Stimulated activated CD8-positive, alpha-beta memory T cell treated with anti-CD3 and anti-CD28 coated beads, Interleukin-4, amount 100 ng/mL, for 24 hours (primary cell): Measurements from ENCODE around the gene RANBP3.
"Not testable (repeated sequence)": the region's sequence is repeated elsewhere in the genome, so short reads cannot be mapped to it uniquely, and the experiment has no call there.

Experiments
- DNase-seq: peaks from one replicate; pipeline ENCODE4 v3.0.0-alpha.2; 2020; ENCODE audit warnings: low read depth

RANBP3 gene

DNA sequence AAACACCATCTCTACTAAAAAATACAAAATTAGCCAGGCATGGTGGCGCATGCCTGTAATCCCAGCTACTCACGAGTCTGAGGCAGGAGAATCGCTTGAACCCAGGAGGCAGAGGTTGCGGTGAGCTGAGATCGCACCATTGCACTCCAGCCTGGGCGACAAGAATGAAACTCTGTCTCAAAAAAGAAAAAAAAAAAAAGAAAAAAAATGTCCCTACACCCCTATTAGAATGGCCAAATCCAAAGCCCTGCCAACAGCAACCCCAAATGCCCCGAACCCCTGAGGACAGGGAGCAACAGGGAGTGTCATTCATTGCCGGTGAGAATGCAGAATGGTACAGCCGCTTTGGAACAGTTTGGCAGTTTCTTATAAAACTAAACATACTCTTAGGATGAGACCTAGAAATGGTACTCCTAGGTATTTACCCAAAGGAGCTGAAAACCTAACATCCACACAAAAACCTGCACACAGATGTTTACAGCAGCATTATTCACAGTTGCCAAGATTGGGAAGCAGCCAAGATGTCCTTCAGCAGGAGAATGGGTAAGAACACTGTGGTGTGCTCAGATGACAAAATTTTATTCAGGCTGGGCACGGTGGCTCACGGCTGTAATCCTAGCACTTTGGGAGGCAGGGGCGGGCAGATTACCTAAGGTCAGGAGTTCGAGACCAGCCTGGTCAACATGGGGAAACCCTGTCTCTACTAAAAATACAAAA, 94.6 kb downstream of the RANBP3 start:
- DNase-seq: not testable (repeated sequence)

DNA sequence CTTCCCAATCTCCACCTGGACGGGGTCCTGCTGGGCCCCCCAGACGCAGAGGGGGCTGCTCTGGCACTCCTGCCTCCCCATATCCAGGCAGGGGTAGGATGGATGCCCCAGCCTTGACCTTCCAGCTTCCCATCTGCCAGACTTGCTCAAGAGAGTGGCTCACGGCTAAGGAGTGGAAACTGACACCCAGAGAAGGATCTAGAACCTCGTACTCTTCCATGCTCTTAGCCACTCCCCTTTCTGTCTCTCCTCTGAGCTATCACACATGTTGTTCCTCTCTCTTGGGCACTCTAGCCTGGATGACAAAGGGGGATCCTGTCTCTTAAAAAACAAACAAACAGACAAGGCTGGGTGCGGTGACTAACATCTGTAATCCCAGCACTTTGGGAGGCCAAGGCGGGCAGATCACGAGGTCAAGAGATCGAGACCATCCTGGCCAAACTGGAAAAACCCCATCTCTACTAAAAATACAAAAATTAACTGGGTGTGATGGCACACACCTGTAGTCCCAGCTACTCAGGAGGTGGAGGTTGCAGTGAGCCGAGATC, 95.4 kb downstream of the RANBP3 start:
- no peak for DNase-seq

DNA sequence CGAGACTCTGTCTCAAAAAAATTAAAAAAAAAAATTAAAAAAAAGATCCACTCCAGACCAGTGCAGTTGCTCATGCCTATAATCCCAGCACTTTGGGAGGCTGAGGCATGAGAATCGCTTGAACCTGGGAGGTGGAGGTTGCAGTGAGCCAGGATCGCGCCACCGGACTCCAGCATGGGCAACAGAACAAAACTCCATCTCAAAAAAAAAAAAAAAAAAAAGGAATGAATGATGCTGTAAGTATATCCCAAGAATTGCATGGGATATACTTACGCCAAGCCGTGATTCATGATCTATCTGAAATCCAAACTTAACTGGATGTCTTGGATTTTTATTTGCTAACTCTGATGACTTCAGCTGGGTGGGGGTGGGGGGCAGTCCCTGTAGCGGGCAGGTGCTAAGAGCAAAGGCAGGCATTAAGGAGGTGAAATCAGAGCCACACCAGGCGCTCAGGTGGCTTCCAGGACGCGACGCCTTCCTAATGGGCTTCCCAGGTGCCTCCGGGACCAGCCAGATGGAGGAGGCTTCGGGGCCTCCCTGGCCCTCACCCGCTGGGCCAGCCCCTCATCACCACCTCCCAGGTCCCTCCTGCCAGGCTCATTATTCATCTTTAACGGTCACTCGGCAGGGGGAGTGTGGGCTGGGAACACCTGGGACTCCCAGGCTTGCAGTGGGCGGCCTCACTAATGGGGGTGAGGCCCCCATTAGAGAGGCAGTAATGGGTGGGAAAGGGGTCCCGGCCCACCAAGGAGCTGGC, 96.2 kb downstream of the RANBP3 start:
- no peak for DNase-seq

DNA sequence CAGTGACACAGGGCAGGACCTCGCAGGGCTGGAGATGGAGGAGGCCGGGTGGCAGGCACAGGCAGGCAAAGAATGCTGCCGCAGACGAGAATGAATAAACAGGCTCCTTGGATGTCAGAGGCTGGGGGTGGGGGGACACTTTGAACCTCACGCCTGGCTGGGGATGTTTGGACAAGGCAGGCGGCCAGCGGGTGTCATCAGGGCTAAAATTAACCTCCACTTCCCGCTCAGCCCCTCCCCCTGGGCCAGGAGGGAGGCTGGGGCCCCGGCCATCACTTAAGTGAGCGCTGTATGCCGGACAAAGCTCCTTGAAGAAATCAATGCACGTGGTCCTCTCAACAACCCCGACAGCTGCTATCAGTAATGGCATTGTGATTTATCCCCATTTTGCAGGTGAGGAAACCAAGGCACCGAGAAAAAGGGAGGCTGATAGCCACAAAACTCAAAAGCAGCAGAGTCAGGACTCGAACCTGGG, 97.3 kb downstream of the RANBP3 start:
- DNase-seq: no peak

DNA sequence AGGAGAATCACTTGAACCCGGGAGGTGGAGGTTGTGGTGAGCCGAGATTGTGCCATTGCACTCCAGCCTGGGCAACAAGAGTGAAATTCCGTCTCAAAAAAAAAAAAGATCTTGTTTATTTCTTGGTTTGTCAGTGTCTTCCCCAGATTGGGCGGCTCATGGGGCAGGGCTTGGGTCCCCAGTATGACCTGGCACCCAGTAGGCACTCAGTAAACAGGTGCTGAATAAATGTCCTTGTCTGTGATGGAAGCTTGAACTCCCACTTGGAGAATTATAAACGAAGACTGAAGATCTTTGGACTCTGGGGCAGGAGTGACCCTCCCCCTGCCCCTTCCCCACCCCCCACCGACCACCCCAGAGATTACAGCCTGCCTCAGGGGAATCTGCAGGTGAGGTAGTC, 97.7 kb downstream of the RANBP3 start:
- DNase-seq: no peak

DNA sequence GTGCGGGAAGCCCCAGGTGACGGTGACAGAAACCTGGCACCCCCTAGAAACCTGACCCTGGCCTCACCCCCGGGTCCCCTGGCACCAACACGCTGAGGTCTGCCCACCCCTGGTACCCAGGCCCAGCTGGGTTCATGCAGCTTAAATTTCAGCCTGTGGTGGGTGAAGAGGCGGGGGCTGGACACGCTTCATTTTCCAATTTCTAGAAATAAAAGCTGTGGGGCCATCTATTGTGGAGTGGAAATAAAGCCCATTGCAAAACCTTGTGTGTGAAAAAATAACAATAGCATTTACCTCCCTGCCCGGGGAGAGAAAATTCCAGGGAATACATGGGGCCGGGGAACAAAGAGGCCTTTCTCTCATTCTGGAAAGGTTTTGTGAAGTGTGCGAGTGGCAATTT, 100.1 kb downstream of the RANBP3 start:
- DNase-seq: no peak

DNA sequence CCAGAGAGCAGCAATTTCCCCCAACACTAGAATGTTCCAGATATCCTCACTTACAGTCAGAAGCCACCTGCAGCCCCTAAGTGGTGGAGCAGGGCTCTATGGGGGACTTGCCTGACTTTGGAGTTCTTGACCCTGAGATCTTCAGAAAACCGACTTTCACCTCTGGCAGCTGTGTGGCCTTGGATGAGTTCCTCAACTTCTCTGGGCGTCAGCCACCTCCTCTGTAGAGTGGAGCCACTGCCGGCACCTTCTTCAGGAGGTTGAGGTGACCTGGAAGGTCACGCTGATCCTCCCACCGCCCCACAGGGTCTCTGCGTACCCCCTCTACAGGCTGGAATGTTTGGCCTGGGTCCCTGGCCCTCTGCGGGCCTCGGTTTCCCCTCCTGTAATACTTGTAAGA, 100.5 kb downstream of the RANBP3 start:
- no peak for DNase-seq

DNA sequence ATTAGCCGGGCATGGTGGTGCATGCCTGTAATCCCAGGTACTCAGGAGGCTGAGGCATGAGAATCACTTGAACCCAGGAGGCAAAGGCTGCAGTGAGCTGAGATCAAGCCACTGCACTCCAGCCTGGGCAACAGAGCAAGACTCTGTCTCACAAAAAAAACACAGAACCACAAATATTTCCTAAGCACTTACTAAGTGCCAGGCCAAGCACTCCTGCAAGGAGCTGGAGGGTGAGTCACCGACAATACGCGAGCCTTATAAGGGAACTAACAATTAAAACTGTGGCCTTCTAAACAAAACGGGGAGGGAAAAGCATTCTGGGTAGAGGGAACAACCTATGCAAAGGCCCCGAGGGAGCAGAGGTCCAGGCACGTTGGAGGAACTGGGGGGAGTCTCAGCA, 103.4 kb downstream of the RANBP3 start:
- not testable (repeated sequence) for DNase-seq

DNA sequence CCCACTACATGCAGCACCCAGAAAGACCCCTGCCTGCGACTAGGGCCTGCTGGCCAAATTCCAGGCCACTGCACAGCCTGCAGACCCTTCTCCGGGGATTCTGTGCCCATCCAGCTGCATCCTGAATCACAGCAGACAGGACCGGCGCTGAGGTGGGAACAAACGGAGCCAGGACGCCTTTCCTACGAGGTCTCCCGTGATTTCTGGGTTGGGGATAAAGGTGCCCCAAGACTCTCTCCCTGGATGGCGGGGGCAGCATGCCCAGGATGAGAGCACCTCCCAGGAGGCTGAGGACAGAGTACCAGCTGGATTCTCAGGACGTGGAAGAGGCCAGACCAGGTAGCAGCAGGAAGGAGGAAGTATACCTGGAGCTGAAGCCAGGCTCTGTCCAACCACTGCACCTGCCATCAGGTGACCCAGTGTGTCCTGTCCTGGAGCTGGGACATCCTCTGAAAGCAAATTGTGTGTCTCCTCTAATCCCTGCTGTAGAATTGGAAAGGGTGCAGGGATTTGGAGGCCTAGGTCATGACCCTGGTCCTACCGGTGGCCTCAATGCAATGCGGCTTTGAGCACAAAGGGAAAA, 104.2 kb downstream of the RANBP3 start:
- DNase-seq: no peak

DNA sequence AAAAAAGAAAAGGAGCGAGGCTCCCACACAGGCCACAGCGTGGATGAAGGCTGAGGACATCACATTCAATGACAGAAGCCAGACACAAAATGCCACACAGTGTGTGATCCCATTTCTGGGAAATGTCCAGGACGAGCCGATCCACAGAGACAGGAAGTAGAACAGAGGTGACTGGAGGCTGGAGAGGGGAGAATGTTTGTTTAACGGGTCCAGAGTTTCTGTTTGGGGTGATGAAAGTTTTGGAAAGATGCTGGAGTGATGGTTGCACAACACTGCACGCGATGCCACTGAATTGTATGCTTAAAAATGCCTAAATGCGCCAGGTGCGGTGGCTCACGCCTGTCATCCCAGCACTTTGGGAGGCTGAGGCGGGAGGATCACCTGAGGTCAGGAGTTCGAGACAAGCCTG, 107.0 kb downstream of the RANBP3 start:
- no peak for DNase-seq

DNA sequence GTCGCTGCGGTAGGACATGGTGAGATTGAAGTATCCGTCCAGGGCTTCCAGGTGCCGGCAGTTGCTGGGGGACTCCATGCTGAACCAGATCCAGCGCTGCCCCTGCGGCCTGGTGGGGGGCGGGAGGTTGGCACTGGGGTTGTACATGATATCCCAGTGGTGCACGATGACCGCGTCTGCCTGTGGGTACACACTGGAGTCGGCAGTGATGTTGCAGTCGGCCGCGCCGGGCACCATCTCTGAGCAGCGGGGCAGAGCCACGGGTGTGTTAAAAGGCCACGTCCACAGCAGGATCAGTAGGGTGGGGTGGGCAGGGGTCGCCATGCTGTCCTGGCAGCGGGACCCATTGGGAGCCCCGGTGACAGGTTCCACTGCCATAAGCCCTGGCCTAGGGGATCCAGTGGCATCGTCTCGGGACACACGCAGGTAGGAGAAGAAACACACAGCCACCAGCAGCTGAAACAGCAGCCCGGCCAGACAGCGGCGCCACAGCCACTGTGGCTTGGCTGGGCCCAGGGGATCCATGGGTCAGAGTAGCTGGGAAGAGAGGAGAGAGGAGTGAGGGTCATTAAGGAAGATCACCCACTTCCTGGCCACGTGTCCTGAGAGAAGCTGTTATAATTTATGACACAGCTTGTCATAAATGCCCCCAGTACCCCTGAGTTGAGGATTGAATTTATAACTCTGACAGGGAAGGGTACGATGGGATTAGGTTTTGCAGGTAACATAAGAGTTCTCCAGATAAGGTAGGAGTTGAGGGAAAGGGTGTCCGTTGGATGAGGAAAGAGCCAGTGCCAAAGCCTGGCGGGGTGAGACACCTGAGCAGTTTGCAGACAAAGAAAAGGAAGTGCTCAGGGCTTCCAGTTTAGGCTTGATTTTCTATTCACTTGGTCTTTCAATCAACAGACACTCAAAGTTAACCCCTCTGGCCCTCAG, 110.5 kb downstream of the RANBP3 start:
- DNase-seq: no peak
